Endothelial cell of umbilical vein (primary cell): ENCODE measurements around the gene PPP1R13B. TPM values are rescaled to one million over a fixed set of nuclear protein-coding genes. Genes with fewer than 3 reads are reported as not detected.

Source experiments
- BruUV-seq: library from RNA; stranded (reverse); fragments of 400-500 nt; replicated peaks from 2 replicates; lab custom pipeline; 2021; lab: Mats Ljungman, UMichigan
- CTCF ChIA-PET: fragments of 300-600, 350-600 bp; sonication (Branson Sonifier 250); formaldehyde crosslinking; loops from one replicate; lab custom pipeline; 2021; ENCODE audit warnings: antibody characterized with exemption, inconsistent platforms; lab: Charles Lee
- POLR2A ChIA-PET: fragments of 300-600, 350-600 bp; sonication (Branson Sonifier 250); formaldehyde crosslinking; loops from one replicate; lab custom pipeline; 2021; ENCODE audit warnings: antibody characterized with exemption, inconsistent platforms; lab: Charles Lee
- DNase-seq: peaks from one replicate; pipeline ENCODE4 v3.0.0-alpha.2; 2011; ENCODE audit warnings: low read depth, low spot score
- FAIRE-seq: peaks from 2 replicates; lab custom pipeline; 2011; peaks lifted over from hg19 to GRCh38; lab: Jason Lieb, UNC
- H2AFZ ChIP-seq: 2 replicates; pipeline ENCODE4 v1.6.0; 2012; ENCODE audit warnings: low read depth, low read length, control low read depth, inconsistent platforms
- H3K27ac ChIP-seq: 2 replicates; pipeline ENCODE4 v1.5.1; 2011; ENCODE audit warnings: low read depth, mild to moderate bottlenecking, control low read depth, low read length, moderate library complexity; ENCODE audit not compliant: insufficient read depth
- H3K27me3 ChIP-seq, 2 experiments: 2 replicates each; pipeline versions ENCODE4 v1.6.0 to v1.6.1; 2011; ENCODE audit warnings: low read length in 2 of 2, mixed read lengths in 1 of 2; ENCODE audit not compliant: control insufficient read depth in 2 of 2, insufficient read depth in 2 of 2
- H3K36me3 ChIP-seq, 2 experiments: 2 replicates in 1 of 2; 3 replicates in 1 of 2; pipeline ENCODE4 v1.5.1; 2011; ENCODE audit warnings: low read length in 2 of 2, mild to moderate bottlenecking in 1 of 2, moderate library complexity in 1 of 2; ENCODE audit not compliant: control insufficient read depth in 2 of 2, insufficient read depth in 2 of 2; ENCODE audit errors: extremely low read depth in 1 of 2
- H3K4me1 ChIP-seq: 3 replicates; pipeline ENCODE4 v1.5.1; 2011; ENCODE audit warnings: mild to moderate bottlenecking, low read length; ENCODE audit not compliant: control insufficient read depth, insufficient read depth; ENCODE audit errors: extremely low read depth
- H3K4me2 ChIP-seq: 2 replicates; pipeline ENCODE4 v1.6.1; 2011; ENCODE audit warnings: low read length, control low read depth, mixed read lengths; ENCODE audit not compliant: insufficient read depth
- H3K4me3 ChIP-seq, 3 experiments: fragments of 200-600 bp in 1 of 3; sonication (generic), shearing (Covaris generic) in 1 of 3; replicated peaks in 1 of 3; 2 replicates each; pipeline ENCODE4 v1.5.1; 2011 to 2016; ENCODE audit warnings: control low read depth in 3 of 3, low read length in 3 of 3, mild to moderate bottlenecking in 2 of 3, inconsistent platforms in 1 of 3, low read depth in 1 of 3, moderate library complexity in 1 of 3; ENCODE audit not compliant: insufficient read depth in 1 of 3
- H3K79me2 ChIP-seq: 2 replicates; pipeline ENCODE4 v1.6.0; 2012; ENCODE audit warnings: low read length, inconsistent platforms; ENCODE audit not compliant: control insufficient read depth, insufficient read depth
- H3K9ac ChIP-seq: replicated peaks from 2 replicates; pipeline ENCODE3; 2011; ENCODE audit warnings: low read length, control low read depth; ENCODE audit not compliant: insufficient read depth; ENCODE audit errors: extremely low read depth
- H3K9me1 ChIP-seq: replicated peaks from 3 replicates; pipeline ENCODE4 v1.6.0; 2011; ENCODE audit warnings: mild to moderate bottlenecking, low read length; ENCODE audit not compliant: control insufficient read depth, insufficient read depth; ENCODE audit errors: extremely low read depth
- H3K9me3 ChIP-seq: replicated peaks from 2 replicates; pipeline ENCODE4 v1.5.1; 2012; ENCODE audit warnings: low read length, inconsistent platforms; ENCODE audit not compliant: control insufficient read depth, insufficient read depth
- H4K20me1 ChIP-seq: replicated peaks from 2 replicates; pipeline ENCODE3; 2011; ENCODE audit warnings: mild to moderate bottlenecking, low read length; ENCODE audit not compliant: control insufficient read depth, insufficient read depth; ENCODE audit errors: extremely low read depth
- CTCF ChIP-seq, 2 donors: IDR thresholded peaks; 1 replicate in 1 of 2; 2 replicates in 1 of 2; pipeline ENCODE4 v1.5.1; 2011; ENCODE audit warnings: low read length in 2 of 2, mild to moderate bottlenecking in 2 of 2, moderate library complexity in 2 of 2, control low read depth in 1 of 2, inconsistent platforms in 1 of 2, low read depth in 1 of 2; ENCODE audit not compliant: insufficient read depth in 1 of 2; ENCODE audit errors: extremely low read depth in 1 of 2
- EZH2 ChIP-seq: IDR thresholded peaks from 2 replicates; pipeline ENCODE4 v1.6.1; 2012; ENCODE audit warnings: borderline replicate concordance, low read depth, mild to moderate bottlenecking, moderate library complexity, low read length, inconsistent platforms; ENCODE audit not compliant: severe bottlenecking
- FOS ChIP-seq: IDR thresholded peaks from 2 replicates; pipeline ENCODE4 v1.6.1; 2011; ENCODE audit warnings: mild to moderate bottlenecking, low read length, moderate library complexity, borderline replicate concordance; ENCODE audit not compliant: insufficient read depth
- GATA2 ChIP-seq: IDR thresholded peaks from 2 replicates; pipeline ENCODE4 v1.7.0; 2011; ENCODE audit warnings: low read depth, mild to moderate bottlenecking, moderate library complexity, mixed read lengths, low read length; ENCODE audit not compliant: insufficient read length, insufficient read depth
- JUN ChIP-seq: IDR thresholded peaks from 2 replicates; pipeline ENCODE4 v1.6.1; 2011; ENCODE audit warnings: borderline replicate concordance, low read depth; ENCODE audit not compliant: insufficient read length, insufficient read depth
- MAX ChIP-seq: IDR thresholded peaks from 2 replicates; pipeline ENCODE4 v1.6.1; 2011; ENCODE audit not compliant: insufficient read depth, insufficient read length
- MYC ChIP-seq: IDR thresholded peaks from one replicate; pipeline ENCODE4 v1.6.1; 2011; ENCODE audit warnings: mild to moderate bottlenecking, low read depth, low read length
- POLR2A ChIP-seq: IDR thresholded peaks from 2 replicates; pipeline ENCODE4 v1.6.1; 2012; ENCODE audit warnings: low read depth, mild to moderate bottlenecking, control low read depth, low read length
- POLR2AphosphoS5 ChIP-seq: IDR thresholded peaks from 2 replicates; pipeline ENCODE4 v1.6.1; 2012; ENCODE audit warnings: low read depth, mild to moderate bottlenecking, control low read depth, low read length, moderate library complexity; ENCODE audit not compliant: insufficient read depth
- dilution Hi-C: fragments of 300-500 bp; cut with MboI; formaldehyde crosslinking; loops from one replicate; pipeline ENCODE4 v1.15.0; 2019; ENCODE audit warnings: low sequenced_read_pairs; ENCODE audit not compliant: extremely low pct_ligation_motif_present
- intact Hi-C: fragments of 100-400 bp; cut with micrococcal nuclease; formaldehyde crosslinking; loops from one replicate; pipeline ENCODE4 v1.10.0; 2022
- polyA plus RNA-seq, 4 experiments: library from polyadenylated mRNA; depleted of rRNA in 3 of 4; stranded (reverse) in 3 of 4; unstranded in 1 of 4; fragments of >200 nt; gene quantifications; 2 replicates each; pipeline versions ENCODE4 v1.2.1 to v1.2.3, GENCODE V29; 2011 to 2012; ENCODE audit warnings: missing spikeins in 1 of 4
- total RNA-seq: library from RNA; stranded (reverse); gene quantifications from 2 replicates; pipeline ENCODE4 v1.2.3, GENCODE V29; 2021

The PPP1R13B gene
- total and polyA plus RNA-seq, 2 donors (not counting 3 experiments of a cell fraction or from before 2014, with no cell fraction given), result 10.0 to 30.0 TPM

- no peak overlapping the region for H3K4me3 ChIP-seq
- H3K4me1 ChIP-seq, result peaks cover 25% of the 10 kb centered on the region
- no peaks in the 10 kb centered on the region for H3K27me3 ChIP-seq
- intact Hi-C loops, result no loop called here
- H3K36me3 ChIP-seq, result peaks cover 0 to 27% of the 10 kb centered on the region in 2 experiments
- dilution Hi-C loops, result no loop called here
- H4K20me1 ChIP-seq, result no peaks in the 10 kb centered on the region
- H3K27ac ChIP-seq, result no peak overlapping the region
- H3K79me2 ChIP-seq, result peaks cover 2% of the 10 kb centered on the region
- ChIA-PET POLR2A (no interaction called here), CTCF (interaction anchor here (0.8 kb wide), 1 partner anchor 19 kb away, joined by 3 read pairs; no protein-coding TSS in a partner anchor)
- H3K9ac ChIP-seq, result no peak overlapping the region
- H3K9me3 ChIP-seq, result no peaks in the 10 kb centered on the region
- TF ChIP-seq FOS (no peak), MYC (no peak), JUN (no peak), POLR2AphosphoS5 (peak; percentile 21), POLR2A (no peak)
- no peak for FAIRE-seq
- BruUV-seq, result no TSS peak
- no peaks in the 10 kb centered on the region for H3K9me1 ChIP-seq
- no peak overlapping the region for H3K4me2 ChIP-seq
- H2AFZ ChIP-seq, result no peak overlapping the region
- no peak for DNase-seq
Observed at GRCh38 chr14:103699261-103699661, 148.1 kb downstream of the PPP1R13B start.

- dilution Hi-C loops, result no loop called here
- ChIA-PET CTCF (interaction anchor here (0.8 kb wide), 1 partner anchor 19 kb away, joined by 3 read pairs; no protein-coding TSS in a partner anchor), POLR2A (no interaction called here)
- H3K4me3 ChIP-seq, result no peak overlapping the region
- no peaks in the 10 kb centered on the region for H3K9me3 ChIP-seq
- no peak for TF ChIP-seq CTCF (IDR thresholded peaks at IDR 0.05; ENCODE audit: extremely low read depth in 1 of 2, insufficient read depth in 1 of 2, low read depth in 1 of 2, low read length in 2 of 2)
- no peak for TF ChIP-seq MAX
- no peak for TF ChIP-seq POLR2AphosphoS5
- TF ChIP-seq JUN, result no peak
- no peak for TF ChIP-seq MYC
- TF ChIP-seq FOS, result no peak
- no peak for TF ChIP-seq POLR2A
- TF ChIP-seq EZH2, result no peak
- no peak for TF ChIP-seq GATA2
- no peaks in the 10 kb centered on the region for H3K9me1 ChIP-seq
- no peak overlapping the region for H3K9ac ChIP-seq
- peaks cover 19% of the 10 kb centered on the region for H3K4me1 ChIP-seq
- H3K36me3 ChIP-seq, result peaks cover 2 to 31% of the 10 kb centered on the region in 2 experiments
- intact Hi-C loops, result no loop called here
- H3K79me2 ChIP-seq, result peaks cover 2% of the 10 kb centered on the region
- FAIRE-seq (no peak), DNase-seq (no peak)
- no peaks in the 10 kb centered on the region for H4K20me1 ChIP-seq
- H2AFZ ChIP-seq, result no peak overlapping the region
- H3K4me2 ChIP-seq, result no peak overlapping the region
- no peaks in the 10 kb centered on the region for H3K27me3 ChIP-seq
- H3K27ac ChIP-seq, result no peak overlapping the region
- no TSS peak for BruUV-seq
Observed at GRCh38 chr14:103698380-103699260, 148.8 kb downstream of the PPP1R13B start.
